ENCODE results near the gene MYCBPAP.

- TF ChIP-seq CTCF (IDR thresholded peaks at IDR 0.05; ENCODE audit: extremely low read depth in 1 of 2, insufficient read depth in 1 of 2, low read depth in 1 of 2, low read length in 2 of 2) (no peak), MYC (IDR thresholded peaks at IDR 0.05; ENCODE audit: low read depth, low read length) (no peak), MAX (IDR thresholded peaks at IDR 0.05; ENCODE audit: insufficient read depth, insufficient read length) (no peak)
These were observed 54.9 kb downstream of the MYCBPAP start for GRCh38 chr17:50563092-50563511.

Measured in endothelial cell of umbilical vein (primary cell).